ENCODE data around the gene TMEM98.
A peak's percentile ranks its signal among the peaks of the same experiment; 100 is the strongest.
"Not testable (repeated sequence)": the region's sequence is repeated elsewhere in the genome, so short reads cannot be mapped to it uniquely, and the experiment has no call there.

TMEM98 gene

DNA sequence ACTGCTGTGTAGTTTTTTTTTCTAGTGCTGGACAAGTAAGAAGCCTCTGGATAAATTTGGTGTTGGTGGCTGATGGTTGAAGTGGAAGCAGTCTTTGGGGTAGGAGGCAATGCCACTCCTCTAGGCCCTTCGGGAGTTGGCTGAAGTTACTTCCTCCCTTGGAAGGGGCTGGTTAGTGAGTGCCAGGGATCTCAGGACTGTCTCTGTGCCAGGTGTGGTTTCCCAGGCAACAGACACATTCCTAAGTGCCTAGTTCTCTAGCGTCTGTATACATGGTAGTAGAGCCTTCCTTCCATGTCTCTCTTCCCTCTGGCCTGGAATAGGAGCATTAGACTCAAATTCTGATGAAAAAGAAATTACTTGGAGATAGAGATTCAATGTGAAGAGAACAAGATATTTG is 15.3 kb downstream of the TMEM98 start:
- DNase-seq (ENCODE audit: low read depth): no peak
- no peak overlapping the region for H3K4me3 ChIP-seq (ENCODE audit: low read depth, low read length)
- TF ChIP-seq, protein P1, sequence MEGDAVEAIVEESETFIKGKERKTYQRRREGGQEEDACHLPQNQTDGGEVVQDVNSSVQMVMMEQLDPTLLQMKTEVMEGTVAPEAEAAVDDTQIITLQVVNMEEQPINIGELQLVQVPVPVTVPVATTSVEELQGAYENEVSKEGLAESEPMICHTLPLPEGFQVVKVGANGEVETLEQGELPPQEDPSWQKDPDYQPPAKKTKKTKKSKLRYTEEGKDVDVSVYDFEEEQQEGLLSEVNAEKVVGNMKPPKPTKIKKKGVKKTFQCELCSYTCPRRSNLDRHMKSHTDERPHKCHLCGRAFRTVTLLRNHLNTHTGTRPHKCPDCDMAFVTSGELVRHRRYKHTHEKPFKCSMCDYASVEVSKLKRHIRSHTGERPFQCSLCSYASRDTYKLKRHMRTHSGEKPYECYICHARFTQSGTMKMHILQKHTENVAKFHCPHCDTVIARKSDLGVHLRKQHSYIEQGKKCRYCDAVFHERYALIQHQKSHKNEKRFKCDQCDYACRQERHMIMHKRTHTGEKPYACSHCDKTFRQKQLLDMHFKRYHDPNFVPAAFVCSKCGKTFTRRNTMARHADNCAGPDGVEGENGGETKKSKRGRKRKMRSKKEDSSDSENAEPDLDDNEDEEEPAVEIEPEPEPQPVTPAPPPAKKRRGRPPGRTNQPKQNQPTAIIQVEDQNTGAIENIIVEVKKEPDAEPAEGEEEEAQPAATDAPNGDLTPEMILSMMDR (conservative IDR thresholded peaks at IDR 0.05; ENCODE audit: low read depth, low read length): no peak

DNA sequence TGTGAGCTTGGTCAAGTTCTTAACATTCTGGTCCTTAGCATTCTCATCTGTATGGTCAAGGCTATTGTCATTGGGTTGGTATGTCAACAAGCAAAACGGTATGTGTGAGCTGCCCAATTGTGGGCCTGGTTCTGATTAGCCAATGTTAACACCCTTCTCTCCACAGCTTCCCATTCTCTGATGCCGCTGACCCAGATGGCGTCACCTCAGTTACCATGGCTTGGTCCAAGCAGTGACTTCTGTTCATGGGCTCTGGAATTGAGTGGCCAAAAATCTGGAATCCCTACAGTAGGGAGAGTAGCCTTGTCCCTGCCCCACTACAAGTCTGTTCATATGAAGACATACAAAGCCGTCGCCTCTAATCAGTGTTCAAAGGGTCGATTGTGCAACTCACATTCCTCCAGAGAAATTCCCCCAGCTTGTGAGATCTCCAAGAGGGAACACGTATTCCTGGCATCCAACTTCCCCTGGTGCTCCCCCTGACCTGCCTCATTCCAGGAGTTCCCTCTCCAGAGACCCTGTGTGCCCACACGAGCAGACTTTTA is 15.8 kb downstream of the TMEM98 start:
- peak; percentile 81 for DNase-seq (ENCODE audit: low read depth)
- no peak overlapping the region for H3K4me3 ChIP-seq (ENCODE audit: low read depth, low read length)
- TF ChIP-seq, protein P1 (conservative IDR thresholded peaks at IDR 0.05; ENCODE audit: low read depth, low read length): no peak

DNA sequence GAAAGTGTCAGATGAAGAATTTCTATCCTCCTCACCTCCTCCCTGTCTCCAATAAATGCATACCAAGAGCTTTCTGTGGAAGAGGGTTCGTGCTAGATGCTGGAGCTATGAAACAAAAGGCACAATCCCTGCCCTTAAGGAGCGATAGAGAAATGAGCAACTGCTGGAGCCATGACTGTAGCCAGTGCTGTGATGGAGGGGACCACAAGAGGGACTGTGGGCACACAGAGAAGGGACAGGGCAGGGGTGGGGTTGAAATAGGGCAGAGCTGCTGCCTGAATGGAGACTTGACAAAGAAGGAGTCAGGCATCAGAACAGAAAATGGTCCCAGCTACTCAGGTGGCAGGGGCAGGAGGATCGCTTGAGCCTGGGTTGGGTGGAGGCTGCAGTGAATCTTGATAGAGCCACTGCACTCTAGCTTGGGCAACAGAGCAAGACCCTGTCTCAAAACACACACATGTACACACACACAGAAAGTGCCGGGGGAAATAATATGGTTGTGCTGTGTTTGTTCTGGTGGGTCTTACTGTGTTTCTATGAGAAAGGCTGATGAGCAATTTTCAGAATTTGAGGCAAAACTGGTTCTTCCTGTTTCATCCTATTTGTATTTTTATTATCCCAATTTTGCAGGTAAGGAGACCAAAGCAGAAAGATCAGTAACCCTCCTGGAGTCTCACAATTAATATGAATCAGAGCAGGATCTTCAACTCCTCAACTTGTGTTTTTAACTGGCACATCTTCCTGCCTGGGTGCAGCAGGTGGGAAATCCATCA is 16.5 kb downstream of the TMEM98 start:
- H3K4me3 ChIP-seq (ENCODE audit: low read depth, low read length): no peak overlapping the region
- TF ChIP-seq, protein P1 (conservative IDR thresholded peaks at IDR 0.05; ENCODE audit: low read depth, low read length): no peak

DNA sequence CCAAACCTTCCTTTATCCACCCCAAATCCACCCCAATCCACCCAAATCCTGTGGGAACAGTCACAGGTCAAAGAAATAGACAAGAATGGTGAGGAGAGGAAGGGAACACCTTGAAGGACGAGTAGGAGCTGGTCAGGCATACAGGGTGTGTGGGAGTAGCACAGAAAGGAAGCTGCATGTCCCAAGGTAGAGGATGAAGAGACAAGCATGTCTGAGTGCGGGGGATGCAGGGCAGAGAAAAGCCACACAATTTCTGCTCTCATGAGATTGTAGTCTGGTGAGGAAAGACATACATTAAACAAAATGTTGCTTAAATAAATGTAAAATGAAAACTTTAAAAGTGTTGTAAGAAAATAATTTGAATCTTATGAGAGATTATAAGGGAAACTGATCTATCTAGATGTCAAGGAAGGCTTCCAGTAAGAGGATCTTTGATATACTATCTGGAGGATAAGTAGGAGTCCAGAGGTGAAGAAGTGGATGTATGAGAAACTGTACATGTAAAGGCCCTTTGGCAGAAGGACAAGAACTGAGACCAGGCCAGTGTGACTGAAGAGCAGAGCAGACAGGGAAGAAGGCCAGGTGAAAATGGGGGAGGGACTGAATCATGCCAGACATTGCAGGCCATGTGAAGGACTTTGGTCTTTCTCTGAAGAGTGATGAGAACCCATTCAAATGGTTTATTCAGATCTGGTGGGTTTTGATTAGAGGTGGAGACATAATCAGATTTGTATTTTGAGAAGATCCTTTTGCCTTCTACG is 18.6 kb downstream of the TMEM98 start:
- TF ChIP-seq, protein P1 (conservative IDR thresholded peaks at IDR 0.05; ENCODE audit: low read depth, low read length): no peak
- no peak overlapping the region for H3K4me3 ChIP-seq (ENCODE audit: low read depth, low read length)
- DNase-seq (ENCODE audit: low read depth): no peak

More for the DNA sequence above, 16.5 kb downstream of the TMEM98 start:
- DNase-seq (ENCODE audit: low read depth): no peak

DNA sequence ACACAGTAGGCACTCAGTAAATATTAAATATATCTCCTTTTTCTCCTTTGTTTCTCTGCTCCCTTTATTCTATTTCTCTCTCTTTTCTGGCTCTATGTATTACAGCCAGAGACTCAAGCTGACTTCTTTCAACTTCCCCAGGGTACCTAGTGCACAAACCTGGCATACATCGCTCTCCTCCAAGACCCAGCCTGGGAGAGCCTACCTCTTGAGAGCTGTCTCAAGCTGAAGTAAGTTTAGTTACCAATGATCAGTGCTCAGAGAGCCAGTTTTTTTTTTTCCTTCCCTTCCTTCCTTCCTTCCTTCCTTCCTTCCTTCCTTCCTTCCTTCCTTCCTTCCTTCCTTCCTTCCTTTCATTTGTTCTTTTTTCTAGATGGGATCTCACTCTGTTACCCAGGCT is 19.8 kb downstream of the TMEM98 start:
- TF ChIP-seq, protein P1 (conservative IDR thresholded peaks at IDR 0.05; ENCODE audit: low read depth, low read length): no peak
- H3K4me3 ChIP-seq (ENCODE audit: low read depth, low read length): no peak overlapping the region
- no peak for DNase-seq (ENCODE audit: low read depth)

DNA sequence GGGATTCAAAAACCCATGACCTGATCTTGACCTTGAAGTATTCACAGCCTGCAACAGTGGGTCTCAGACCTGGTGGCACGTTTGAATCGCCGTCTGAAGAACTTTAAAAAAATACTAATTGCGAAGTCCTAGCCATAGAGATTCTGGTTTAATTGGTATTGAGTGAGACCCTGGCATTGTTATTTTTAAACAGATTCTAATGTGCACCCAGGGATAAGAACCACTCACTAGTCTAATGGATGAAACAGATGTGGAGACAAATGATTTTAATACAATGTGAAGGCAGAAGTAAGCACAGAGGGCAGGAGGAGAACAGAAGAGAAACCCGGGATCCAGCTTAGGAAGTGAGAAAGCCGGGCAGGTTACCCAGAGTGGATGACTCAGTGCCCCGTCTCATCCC is 21.2 kb downstream of the TMEM98 start:
- H3K4me3 ChIP-seq (ENCODE audit: low read depth, low read length): no peak overlapping the region
- DNase-seq (ENCODE audit: low read depth): no peak
- TF ChIP-seq, protein P1 (conservative IDR thresholded peaks at IDR 0.05; ENCODE audit: low read depth, low read length): no peak

DNA sequence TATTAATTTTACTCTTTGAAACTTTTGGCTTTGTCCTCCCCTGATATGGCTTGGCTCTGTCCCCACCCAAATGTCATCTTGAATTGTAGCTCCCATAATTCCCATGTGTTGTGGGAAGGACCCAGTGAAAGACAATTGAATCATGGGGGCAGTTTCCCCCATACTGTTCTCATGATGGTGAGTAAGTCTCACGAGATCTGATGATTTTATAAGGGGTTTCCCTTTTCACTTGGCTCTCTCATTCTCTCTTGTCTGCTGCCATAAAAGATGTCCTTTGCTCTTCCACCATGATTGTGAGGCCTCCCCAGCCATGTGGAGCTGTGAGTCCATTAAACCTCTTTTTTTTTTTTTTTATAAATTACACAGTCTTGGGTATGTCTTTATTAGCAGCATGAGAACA is 24.5 kb downstream of the TMEM98 start:
- H3K4me3 ChIP-seq (ENCODE audit: low read depth, low read length); DNase-seq (ENCODE audit: low read depth): not testable (repeated sequence)

All from choroid plexus epithelial cell (primary cell).